ENCODE results near the gene GCKR.

Gene GCKR

GRCh38 chr2:27572439-27572838, 75.8 kb downstream of the GCKR start:
- H3K4me3 Mint-ChIP-seq, result no peak overlapping the region
- H3K27me3 Mint-ChIP-seq, result peaks cover 14% of the 10 kb centered on the region
- H3K4me1 Mint-ChIP-seq (ENCODE audit: low read depth), result no peaks in the 10 kb centered on the region
- no peak for DNase-seq
- H3K27ac Mint-ChIP-seq, result no peak overlapping the region
- H3K9me3 Mint-ChIP-seq, result peaks cover 23% of the 10 kb centered on the region
- peaks cover 1% of the 10 kb centered on the region for H3K36me3 Mint-ChIP-seq (ENCODE audit: low read depth)

- DNase-seq, result no peak
- peaks cover 1% of the 10 kb centered on the region for H3K36me3 Mint-ChIP-seq (ENCODE audit: low read depth)
- no peaks in the 10 kb centered on the region for H3K4me1 Mint-ChIP-seq (ENCODE audit: low read depth)
- peaks cover 28% of the 10 kb centered on the region for H3K9me3 Mint-ChIP-seq
- no peak overlapping the region for H3K27ac Mint-ChIP-seq
- H3K4me3 Mint-ChIP-seq, result no peak overlapping the region
- peaks cover 9% of the 10 kb centered on the region for H3K27me3 Mint-ChIP-seq
Measured at GRCh38 chr2:27572998-27573429, 76.4 kb downstream of the GCKR start.
